Brain microvascular endothelial cell (primary cell): ENCODE measurements around the gene E2F7.

Experiments used
- DNase-seq: peaks from one replicate; pipeline ENCODE4 v3.0.0-alpha.2; 2020
- H3K27ac ChIP-seq: fragments of 250-450 bp; sonication (Bioruptor Pico); 2 replicates; pipeline ENCODE4 v1.5.1; 2020; ENCODE audit warnings: mild to moderate bottlenecking, moderate library complexity
- H3K27me3 ChIP-seq: fragments of 250-450 bp; sonication (Bioruptor Pico); replicated peaks from 2 replicates; pipeline ENCODE4 v1.5.1; 2020; ENCODE audit warnings: mild to moderate bottlenecking
- H3K36me3 ChIP-seq: fragments of 250-450 bp; sonication (Bioruptor Pico); replicated peaks from 2 replicates; pipeline ENCODE4 v1.5.1; 2020; ENCODE audit warnings: mild to moderate bottlenecking
- H3K4me3 ChIP-seq: 2 replicates; pipeline ENCODE4 v1.5.1; 2011; ENCODE audit warnings: low read depth, mild to moderate bottlenecking, control low read depth, low read length, moderate library complexity
- in situ Hi-C: cut with HindIII; loops from 2 replicates; pipeline ENCODE4 v1.10.0; 2017; ENCODE audit warnings: low sequenced_read_pairs, low pct_ligation_motif_present
- TF ChIP-seq, protein P1 (sequence below): IDR thresholded peaks from 2 replicates; pipeline ENCODE4 v1.5.1; 2011; ENCODE audit warnings: low read depth, mild to moderate bottlenecking, moderate library complexity, low read length, control low read depth, inconsistent platforms; ENCODE audit errors: missing control alignments

Gene E2F7

DNA sequence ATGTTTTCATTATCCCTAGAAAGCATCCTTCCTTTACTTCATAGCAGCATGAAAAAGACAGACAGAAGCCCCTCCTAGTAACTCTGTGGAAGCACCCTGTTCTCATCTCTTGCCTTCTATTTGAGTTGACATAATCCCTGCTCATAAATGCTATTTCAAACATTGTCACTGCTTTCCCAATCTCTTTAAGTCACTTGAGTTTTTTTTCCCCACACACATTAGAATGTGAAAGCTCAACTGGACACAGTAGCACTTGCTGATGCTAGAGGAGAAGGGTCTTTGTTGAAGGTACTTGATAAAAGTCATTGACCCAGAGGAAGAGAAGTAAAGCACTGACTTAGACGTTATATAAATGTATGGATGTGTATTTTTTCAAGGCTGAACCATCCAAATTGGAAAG, 3.0 kb downstream of the E2F7 start:
- H3K27me3 ChIP-seq = no peaks in the 10 kb centered on the region
- DNase-seq = no peak
- H3K36me3 ChIP-seq = no peaks in the 10 kb centered on the region
- peak overlapping the region; percentile 3 for H3K4me3 ChIP-seq
- TF ChIP-seq, protein P1, sequence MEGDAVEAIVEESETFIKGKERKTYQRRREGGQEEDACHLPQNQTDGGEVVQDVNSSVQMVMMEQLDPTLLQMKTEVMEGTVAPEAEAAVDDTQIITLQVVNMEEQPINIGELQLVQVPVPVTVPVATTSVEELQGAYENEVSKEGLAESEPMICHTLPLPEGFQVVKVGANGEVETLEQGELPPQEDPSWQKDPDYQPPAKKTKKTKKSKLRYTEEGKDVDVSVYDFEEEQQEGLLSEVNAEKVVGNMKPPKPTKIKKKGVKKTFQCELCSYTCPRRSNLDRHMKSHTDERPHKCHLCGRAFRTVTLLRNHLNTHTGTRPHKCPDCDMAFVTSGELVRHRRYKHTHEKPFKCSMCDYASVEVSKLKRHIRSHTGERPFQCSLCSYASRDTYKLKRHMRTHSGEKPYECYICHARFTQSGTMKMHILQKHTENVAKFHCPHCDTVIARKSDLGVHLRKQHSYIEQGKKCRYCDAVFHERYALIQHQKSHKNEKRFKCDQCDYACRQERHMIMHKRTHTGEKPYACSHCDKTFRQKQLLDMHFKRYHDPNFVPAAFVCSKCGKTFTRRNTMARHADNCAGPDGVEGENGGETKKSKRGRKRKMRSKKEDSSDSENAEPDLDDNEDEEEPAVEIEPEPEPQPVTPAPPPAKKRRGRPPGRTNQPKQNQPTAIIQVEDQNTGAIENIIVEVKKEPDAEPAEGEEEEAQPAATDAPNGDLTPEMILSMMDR = no peak
- H3K27ac ChIP-seq = peak overlapping the region; percentile 60
- in situ Hi-C loops = no loop called here

DNA sequence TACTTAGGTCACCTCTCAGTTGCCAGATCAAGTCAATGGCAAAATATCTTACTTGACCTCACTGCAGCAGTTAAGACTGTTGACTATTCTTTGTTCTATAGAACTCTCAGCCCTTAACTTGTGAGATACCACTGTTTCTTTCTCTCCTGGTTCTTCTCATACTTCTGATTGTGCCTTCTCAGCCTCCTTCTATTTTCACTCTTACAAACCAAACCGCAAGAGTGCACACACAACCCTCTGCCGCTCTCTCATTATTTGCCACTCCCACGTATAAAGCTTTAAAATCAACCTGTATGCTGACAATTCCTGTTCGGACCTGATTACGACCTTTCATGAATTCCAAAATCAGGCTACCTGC, 4.5 kb downstream of the E2F7 start:
- Histone ChIP-seq H3K27ac (no peak overlapping the region), H3K36me3 (no peaks in the 10 kb centered on the region), H3K27me3 (no peaks in the 10 kb centered on the region), H3K4me3 (no peak overlapping the region)
- in situ Hi-C loops = no loop called here
- no peak for DNase-seq
- TF ChIP-seq, protein P1 = no peak

DNA sequence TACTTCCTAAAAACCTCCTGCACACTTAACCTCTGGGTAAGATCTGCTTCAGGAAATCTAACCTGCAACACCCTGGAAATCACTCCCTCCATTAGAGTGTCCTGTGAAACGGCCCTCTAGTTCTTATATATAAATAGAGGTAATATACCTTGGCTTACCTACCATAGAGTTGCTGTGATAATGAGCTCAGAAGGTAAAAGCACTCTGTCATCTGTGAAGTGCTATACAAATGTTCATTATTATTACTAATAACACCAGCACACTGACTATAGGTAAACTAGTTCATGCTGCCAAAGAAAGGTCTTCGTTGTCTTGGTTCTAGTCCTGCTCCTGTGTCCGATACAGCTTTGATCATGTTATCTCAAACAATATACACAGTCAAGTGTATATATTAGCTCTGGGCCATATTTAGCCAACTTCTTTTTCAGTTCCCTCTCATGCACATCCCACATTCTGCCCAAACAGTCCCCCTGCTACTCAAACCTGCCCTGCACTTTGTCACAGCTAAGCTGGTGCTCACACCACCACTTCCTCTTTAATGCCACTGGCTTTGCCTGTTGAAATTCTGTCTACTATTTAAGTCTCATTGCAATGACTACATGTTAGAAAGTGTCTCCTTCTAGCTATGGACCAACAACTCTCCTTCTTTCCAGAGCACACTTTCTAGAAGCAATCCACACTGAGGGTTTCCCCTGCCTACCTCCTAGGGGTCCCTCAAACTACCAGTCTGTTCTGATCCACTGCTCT, 5.1 kb downstream of the E2F7 start:
- no peak for DNase-seq
- Histone ChIP-seq H3K4me3 (no peak overlapping the region), H3K36me3 (no peaks in the 10 kb centered on the region), H3K27ac (no peak overlapping the region), H3K27me3 (no peaks in the 10 kb centered on the region)
- in situ Hi-C loops = no loop called here
- TF ChIP-seq, protein P1 = no peak

DNA sequence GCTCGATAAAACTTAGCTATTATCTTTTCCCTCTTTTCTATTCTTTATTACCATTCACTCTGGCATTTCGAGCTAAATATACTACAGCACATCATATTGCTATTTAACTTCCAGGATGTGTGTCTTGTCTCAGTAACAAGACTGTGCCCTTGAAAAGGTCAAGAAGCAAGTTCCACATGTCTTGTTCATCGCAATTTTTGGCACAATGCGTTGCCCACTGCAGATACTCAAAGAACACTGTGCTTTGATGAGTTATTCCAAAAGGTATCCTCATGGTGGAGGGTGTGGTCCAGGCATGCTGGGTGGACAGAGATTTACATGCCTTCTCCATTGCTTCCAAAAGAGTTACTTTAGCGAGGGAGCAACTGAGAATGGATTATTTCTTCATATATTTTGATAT, 6.6 kb downstream of the E2F7 start:
- in situ Hi-C loops = no loop called here
- DNase-seq = no peak
- no peaks in the 10 kb centered on the region for H3K27me3 ChIP-seq
- no peaks in the 10 kb centered on the region for H3K36me3 ChIP-seq
- TF ChIP-seq, protein P1 = no peak
- H3K4me3 ChIP-seq = no peak overlapping the region
- peak overlapping the region; percentile 51 for H3K27ac ChIP-seq

DNA sequence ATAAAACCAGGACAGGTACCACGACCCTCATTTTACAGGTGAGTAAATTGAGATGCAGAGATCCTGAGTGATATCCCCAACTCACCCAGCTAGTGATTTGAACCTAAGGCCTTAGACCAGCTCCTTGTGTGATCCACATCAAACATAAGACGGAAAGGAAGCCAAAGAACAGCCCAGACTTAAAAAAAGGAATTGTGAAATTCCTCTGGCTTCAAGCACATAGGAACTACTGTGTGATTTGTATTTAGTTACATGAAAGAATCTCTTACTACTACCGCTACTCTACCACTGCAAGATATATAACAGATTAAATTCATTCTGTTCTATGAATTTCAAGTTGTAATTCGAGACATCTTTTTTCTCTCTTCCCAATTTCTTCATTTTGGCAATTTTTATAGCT, 10.5 kb downstream of the E2F7 start:
- in situ Hi-C loops = no loop called here
- Histone ChIP-seq H3K4me3 (no peak overlapping the region), H3K27ac (no peak overlapping the region), H3K36me3 (no peaks in the 10 kb centered on the region), H3K27me3 (no peaks in the 10 kb centered on the region)
- TF ChIP-seq, protein P1 = no peak
- no peak for DNase-seq

DNA sequence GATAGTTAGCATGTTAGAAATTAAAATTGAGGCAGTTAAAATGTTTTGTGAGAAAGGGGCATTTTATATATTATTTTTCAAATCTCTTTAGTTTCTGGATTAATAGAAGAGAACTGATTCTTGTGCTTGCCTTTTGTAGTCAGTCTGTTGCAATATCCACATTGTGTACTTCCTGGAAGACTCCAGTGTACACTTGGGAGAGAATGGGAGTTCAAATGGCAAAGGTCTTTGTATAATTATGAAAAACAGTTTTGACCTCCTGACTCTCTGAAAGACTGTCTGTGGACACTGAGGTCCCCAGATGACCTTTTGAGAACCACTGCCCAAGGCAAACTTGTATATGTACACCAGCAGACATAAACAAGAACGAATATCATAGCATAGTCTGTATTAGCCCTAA, 12.1 kb downstream of the E2F7 start:
- no peak for DNase-seq
- H3K27ac ChIP-seq = no peak overlapping the region
- H3K36me3 ChIP-seq = no peaks in the 10 kb centered on the region
- H3K4me3 ChIP-seq = no peak overlapping the region
- TF ChIP-seq, protein P1 = no peak
- in situ Hi-C loops = no loop called here
- H3K27me3 ChIP-seq = no peaks in the 10 kb centered on the region
